Uterus (tissue), 2 donors: ENCODE data around the gene FEM1C.

ENCODE experiments used
- CTCF ChIP-seq, 4 experiments: fragments of 200-600 bp in 2 of 4; fragments of 450-650 bp in 2 of 4; sonication (generic) in 2 of 4; IDR thresholded peaks; one replicate each; pipeline ENCODE4 v1.5.1; 2016 to 2019; ENCODE audit warnings: antibody characterized with exemption in 4 of 4, mild to moderate bottlenecking in 2 of 4, moderate library complexity in 1 of 4
- POLR2A ChIP-seq, 2 donors: fragments of 450-650 bp; IDR thresholded peaks; one replicate each; pipeline ENCODE4 v1.6.1; 2016; ENCODE audit warnings: antibody characterized with exemption in 2 of 2, mild to moderate bottlenecking in 1 of 2, moderate library complexity in 1 of 2

GRCh38 chr5:115575167-115576070 lies 30.8 kb upstream of the FEM1C start:
- TF ChIP-seq CTCF (IDR thresholded peaks at IDR 0.05) (no peak), POLR2A (IDR thresholded peaks at IDR 0.05) (no peak)
